Measurements from ENCODE around the gene KBTBD4.

Gene KBTBD4

GRCh38 chr11:47523490-47524225, 55.1 kb downstream of the KBTBD4 start:
- peak; percentile 85 for DNase-seq
